BLaER1 (cell line): ENCODE data around the gene HSPG2.

Source experiments
- H3K27ac ChIP-seq: shearing (Covaris generic); formaldehyde crosslinking; 2 replicates; pipeline ENCODE4 v1.8.1; 2022
- H3K27me3 ChIP-seq: shearing (Covaris generic); formaldehyde crosslinking; 2 replicates; pipeline ENCODE4 v1.8.1; 2022
- H3K36me3 ChIP-seq: shearing (Covaris generic); formaldehyde crosslinking; 2 replicates; pipeline ENCODE4 v1.8.1; 2022
- H3K4me1 ChIP-seq: shearing (Covaris generic); formaldehyde crosslinking; 2 replicates; pipeline ENCODE4 v1.8.1; 2022
- H3K4me2 ChIP-seq: shearing (Covaris generic); formaldehyde crosslinking; 2 replicates; pipeline ENCODE4 v1.8.1; 2022
- H3K4me3 ChIP-seq: shearing (Covaris generic); formaldehyde crosslinking; 2 replicates; pipeline ENCODE4 v1.8.1; 2022
- H3K9ac ChIP-seq: shearing (Covaris generic); formaldehyde crosslinking; 2 replicates; pipeline ENCODE4 v1.8.1; 2022
- H3K9me3 ChIP-seq: shearing (Covaris generic); formaldehyde crosslinking; 2 replicates; pipeline ENCODE4 v1.8.1; 2022
- H4K20me1 ChIP-seq: shearing (Covaris generic); formaldehyde crosslinking; 2 replicates; pipeline ENCODE4 v1.8.1; 2022
- Cebpa-rat ChIP-seq: shearing (Covaris generic); IDR thresholded peaks from 2 replicates; pipeline ENCODE4 v1.8.1; 2022

HSPG2 gene

DNA sequence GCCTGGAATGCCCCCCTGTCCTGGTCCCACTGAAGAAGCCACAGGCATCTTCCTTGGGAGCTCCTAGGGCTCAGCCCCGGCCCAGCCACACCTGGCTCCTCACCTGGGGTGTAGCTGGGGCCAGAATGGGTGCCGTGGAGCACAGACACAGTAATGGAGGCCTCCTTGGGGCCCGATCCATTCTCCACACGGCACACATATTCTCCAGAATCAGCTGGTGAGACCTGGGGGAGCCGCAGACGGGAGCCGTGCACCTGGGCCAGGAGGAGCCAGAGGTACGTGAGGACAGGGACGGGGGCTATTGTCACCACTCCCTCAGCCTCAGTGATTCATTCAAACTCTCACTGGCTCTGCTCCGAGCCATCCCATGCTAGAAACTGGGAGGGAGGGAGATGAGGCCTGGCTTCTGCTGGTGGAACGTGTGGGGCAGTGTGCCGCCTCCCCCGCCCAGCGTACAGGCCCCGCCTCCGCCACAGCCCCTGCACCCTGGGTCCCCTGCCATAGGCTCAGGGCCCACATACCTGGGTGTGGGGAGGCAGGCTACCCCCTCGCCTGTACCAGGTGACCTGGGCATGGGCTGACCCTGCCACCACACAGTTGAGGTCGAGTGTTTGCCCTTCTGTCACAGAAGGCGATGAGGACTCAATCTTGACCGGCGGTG lies 82.9 kb downstream of the HSPG2 start:
- Histone ChIP-seq H4K20me1 (no peaks in the 10 kb centered on the region), H3K4me1 (no peaks in the 10 kb centered on the region), H3K27ac (no peak overlapping the region), H3K4me3 (no peak overlapping the region), H3K36me3 (peaks cover 92% of the 10 kb centered on the region), H3K27me3 (no peaks in the 10 kb centered on the region), H3K9me3 (no peaks in the 10 kb centered on the region), H3K9ac (no peak overlapping the region), H3K4me2 (no peak overlapping the region)
- no peak for TF ChIP-seq Cebpa-rat

DNA sequence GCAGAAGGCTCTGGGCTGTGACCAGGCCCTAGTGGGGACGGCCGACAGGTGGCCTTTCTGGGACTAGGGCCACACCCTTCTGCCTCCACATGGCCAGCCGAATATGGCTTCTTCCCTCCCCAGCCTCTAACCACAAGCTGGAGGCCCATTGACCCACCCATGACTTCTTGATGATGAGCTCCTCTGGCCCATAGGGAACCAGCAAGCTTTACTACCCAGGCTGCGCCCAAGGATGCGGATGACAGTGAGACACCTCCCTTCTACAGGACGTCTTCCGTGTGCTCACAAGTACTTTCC lies 84.0 kb downstream of the HSPG2 start:
- no peak overlapping the region for H3K4me2 ChIP-seq
- no peak overlapping the region for H3K9ac ChIP-seq
- peaks cover 92% of the 10 kb centered on the region for H3K36me3 ChIP-seq
- no peaks in the 10 kb centered on the region for H4K20me1 ChIP-seq
- no peak overlapping the region for H3K27ac ChIP-seq
- TF ChIP-seq Cebpa-rat = no peak
- H3K27me3 ChIP-seq = no peaks in the 10 kb centered on the region
- H3K4me1 ChIP-seq = no peaks in the 10 kb centered on the region
- H3K4me3 ChIP-seq = no peak overlapping the region
- H3K9me3 ChIP-seq = no peaks in the 10 kb centered on the region

DNA sequence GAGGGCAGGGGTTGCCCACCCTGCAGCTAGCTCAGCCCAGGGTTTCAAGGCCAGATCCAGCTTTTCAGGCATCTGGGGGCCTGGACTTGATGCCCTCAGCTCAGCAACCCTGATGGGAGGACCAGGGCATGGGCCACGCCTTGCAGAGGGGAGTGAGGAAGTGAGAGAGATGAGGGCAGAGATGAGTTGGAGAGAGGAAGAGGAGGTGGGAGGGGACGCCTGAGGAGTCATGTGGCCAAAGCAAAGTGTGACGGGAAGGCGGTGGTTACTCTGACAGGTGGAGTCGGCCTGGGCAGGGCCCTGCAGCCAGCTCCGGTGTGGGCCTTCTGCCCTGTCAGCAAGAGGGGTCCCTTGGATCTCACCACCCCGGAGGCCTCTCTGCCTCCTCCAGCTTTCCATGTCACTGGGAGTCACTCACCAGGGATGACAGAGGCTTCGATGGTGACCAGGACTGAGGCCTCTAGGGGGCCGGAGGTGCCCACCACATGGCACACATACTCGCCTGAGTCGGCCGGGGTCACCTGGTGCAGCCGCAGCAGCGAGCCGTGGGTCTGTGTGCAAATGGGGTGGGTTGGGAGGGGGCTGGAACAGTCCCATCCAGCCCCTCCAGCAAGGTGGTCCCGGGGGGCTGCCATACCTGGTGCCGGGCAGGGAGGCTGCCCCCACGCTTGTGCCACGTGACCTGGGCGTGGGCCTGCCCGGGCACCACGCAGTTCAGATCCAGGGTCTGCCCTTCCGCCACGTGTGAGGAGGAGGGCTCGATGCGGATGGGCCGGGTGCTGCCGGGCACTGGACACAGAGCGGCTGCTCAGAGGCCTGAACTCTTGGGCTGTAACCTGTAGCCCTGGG lies 84.6 kb downstream of the HSPG2 start:
- Histone ChIP-seq H3K36me3 (peaks cover 92% of the 10 kb centered on the region), H3K4me2 (no peak overlapping the region), H3K4me1 (no peaks in the 10 kb centered on the region), H3K9ac (no peak overlapping the region), H3K9me3 (no peaks in the 10 kb centered on the region), H3K27me3 (no peaks in the 10 kb centered on the region), H3K27ac (no peak overlapping the region), H3K4me3 (no peak overlapping the region), H4K20me1 (no peaks in the 10 kb centered on the region)
- TF ChIP-seq Cebpa-rat = no peak

DNA sequence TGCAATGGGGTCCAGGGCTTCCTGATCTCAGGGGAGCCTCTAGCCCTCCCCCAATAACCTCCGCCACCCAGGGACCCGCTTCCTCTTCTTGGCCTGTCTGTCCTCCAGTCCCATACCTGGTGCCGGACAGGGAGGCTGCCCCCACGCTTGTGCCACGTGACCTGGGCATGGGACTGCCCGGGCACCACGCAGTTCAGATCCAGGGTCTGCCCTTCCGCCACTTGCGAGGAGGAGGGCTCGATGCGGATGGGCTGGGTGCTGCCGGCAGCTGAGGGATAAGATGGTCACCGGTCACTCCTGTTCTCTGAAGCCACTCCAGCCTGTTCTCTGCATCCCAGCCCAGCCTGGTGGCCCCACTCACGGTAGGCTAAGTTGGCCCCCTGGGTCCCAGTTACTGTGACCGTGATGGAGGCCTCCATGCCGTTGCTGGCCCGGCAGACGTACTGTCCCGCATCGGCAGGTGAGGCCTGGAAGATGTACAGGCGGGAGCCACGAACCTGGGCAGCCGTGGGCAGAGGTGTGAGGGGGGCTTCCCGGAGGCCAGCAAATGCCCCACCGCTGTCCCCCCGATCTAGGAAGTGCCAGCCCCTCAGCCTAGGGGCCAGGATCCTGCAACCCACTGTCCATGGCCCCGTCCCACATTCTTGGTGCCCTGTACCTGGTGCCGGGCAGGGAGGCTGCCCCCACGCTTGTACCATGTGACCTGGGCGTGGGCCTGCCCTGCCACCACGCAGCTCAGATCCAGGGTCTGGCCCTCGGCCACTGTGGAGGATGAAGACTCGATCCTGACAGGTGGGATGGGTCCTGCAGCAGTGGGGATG lies 85.5 kb downstream of the HSPG2 start:
- H3K4me3 ChIP-seq = no peak overlapping the region
- H4K20me1 ChIP-seq = no peaks in the 10 kb centered on the region
- H3K9me3 ChIP-seq = no peaks in the 10 kb centered on the region
- no peak overlapping the region for H3K4me2 ChIP-seq
- H3K27me3 ChIP-seq = no peaks in the 10 kb centered on the region
- H3K4me1 ChIP-seq = no peaks in the 10 kb centered on the region
- H3K36me3 ChIP-seq = peaks cover 91% of the 10 kb centered on the region
- no peak for TF ChIP-seq Cebpa-rat
- no peak overlapping the region for H3K27ac ChIP-seq
- H3K9ac ChIP-seq = no peak overlapping the region

GRCh38 chr1:21849909-21850576 lies 87.1 kb downstream of the HSPG2 start:
- H3K27me3 ChIP-seq = no peaks in the 10 kb centered on the region
- TF ChIP-seq Cebpa-rat = no peak
- H3K9ac ChIP-seq = no peak overlapping the region
- H4K20me1 ChIP-seq = no peaks in the 10 kb centered on the region
- no peak overlapping the region for H3K4me2 ChIP-seq
- H3K27ac ChIP-seq = no peak overlapping the region
- peaks cover 91% of the 10 kb centered on the region for H3K36me3 ChIP-seq
- H3K4me1 ChIP-seq = no peaks in the 10 kb centered on the region
- no peaks in the 10 kb centered on the region for H3K9me3 ChIP-seq
- no peak overlapping the region for H3K4me3 ChIP-seq

DNA sequence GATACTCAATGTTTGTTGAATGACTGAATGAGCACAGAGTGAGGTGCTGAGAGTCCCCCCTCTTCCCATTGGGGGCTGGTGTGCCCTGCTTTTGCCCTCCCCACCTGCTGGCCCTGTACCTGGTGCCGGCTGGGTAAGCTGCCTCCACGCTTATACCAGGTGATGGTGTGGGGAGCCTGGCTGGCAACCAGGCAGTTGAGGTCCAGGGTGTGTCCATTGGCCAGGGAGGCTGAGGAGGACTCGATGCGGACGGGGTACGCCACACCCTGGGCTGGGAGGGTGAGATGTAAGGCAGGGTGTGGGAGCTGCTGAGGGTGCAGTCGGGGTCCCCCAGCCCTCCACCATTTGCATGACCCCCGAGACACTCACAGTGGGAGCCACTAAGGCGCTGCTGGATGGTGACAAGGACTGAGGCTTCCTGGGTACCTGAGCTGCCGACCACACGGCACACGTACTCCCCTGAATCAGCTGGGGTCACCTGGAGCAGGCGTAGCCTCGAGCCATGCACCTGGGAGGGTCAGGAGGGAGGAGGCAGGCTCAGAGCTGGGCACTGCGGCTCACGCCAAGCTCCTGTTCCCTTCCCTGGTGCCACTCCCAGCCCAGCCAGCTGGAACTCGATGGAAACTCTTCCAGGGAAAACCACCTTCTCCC lies 88.5 kb downstream of the HSPG2 start:
- TF ChIP-seq Cebpa-rat = no peak
- H3K4me1 ChIP-seq = no peaks in the 10 kb centered on the region
- H3K4me3 ChIP-seq = no peak overlapping the region
- no peaks in the 10 kb centered on the region for H3K9me3 ChIP-seq
- H3K4me2 ChIP-seq = no peak overlapping the region
- no peaks in the 10 kb centered on the region for H3K27me3 ChIP-seq
- no peaks in the 10 kb centered on the region for H4K20me1 ChIP-seq
- H3K9ac ChIP-seq = no peak overlapping the region
- peaks cover 90% of the 10 kb centered on the region for H3K36me3 ChIP-seq
- H3K27ac ChIP-seq = no peak overlapping the region

- Histone ChIP-seq H4K20me1 (no peaks in the 10 kb centered on the region), H3K9me3 (no peaks in the 10 kb centered on the region), H3K27ac (no peak overlapping the region), H3K4me3 (no peak overlapping the region), H3K9ac (no peak overlapping the region), H3K27me3 (no peaks in the 10 kb centered on the region), H3K36me3 (peaks cover 94% of the 10 kb centered on the region), H3K4me2 (no peak overlapping the region), H3K4me1 (no peaks in the 10 kb centered on the region)
- TF ChIP-seq Cebpa-rat = no peak
Observed at GRCh38 chr1:21847223-21848205, 89.6 kb downstream of the HSPG2 start.
